ENCODE data around the gene CDKN2C.

The CDKN2C gene

DNA sequence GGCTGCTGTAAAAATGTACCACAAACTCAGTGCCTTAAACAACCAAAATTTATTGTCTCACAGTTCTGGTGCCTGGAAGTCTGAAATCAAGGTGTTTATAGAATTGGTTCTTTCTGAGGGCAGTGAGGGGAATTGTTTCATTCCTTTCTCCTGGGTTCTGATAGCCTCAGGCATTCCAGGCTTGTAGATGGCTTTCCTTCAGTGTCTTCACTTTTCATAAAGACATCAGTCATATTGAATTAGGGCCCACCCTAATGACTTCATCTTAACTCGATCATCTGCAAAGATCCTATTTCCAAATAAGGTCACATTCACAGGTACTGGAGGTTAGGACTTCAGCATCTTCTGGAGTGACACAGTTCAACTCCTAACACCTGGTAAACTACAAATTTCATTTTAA, 15.0 kb downstream of the CDKN2C start:
- TF ChIP-seq, protein P1, sequence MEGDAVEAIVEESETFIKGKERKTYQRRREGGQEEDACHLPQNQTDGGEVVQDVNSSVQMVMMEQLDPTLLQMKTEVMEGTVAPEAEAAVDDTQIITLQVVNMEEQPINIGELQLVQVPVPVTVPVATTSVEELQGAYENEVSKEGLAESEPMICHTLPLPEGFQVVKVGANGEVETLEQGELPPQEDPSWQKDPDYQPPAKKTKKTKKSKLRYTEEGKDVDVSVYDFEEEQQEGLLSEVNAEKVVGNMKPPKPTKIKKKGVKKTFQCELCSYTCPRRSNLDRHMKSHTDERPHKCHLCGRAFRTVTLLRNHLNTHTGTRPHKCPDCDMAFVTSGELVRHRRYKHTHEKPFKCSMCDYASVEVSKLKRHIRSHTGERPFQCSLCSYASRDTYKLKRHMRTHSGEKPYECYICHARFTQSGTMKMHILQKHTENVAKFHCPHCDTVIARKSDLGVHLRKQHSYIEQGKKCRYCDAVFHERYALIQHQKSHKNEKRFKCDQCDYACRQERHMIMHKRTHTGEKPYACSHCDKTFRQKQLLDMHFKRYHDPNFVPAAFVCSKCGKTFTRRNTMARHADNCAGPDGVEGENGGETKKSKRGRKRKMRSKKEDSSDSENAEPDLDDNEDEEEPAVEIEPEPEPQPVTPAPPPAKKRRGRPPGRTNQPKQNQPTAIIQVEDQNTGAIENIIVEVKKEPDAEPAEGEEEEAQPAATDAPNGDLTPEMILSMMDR (IDR thresholded peaks at IDR 0.05; ENCODE audit: extremely low read depth, insufficient read depth, missing control alignments): no peak
- no peak for DNase-seq (ENCODE audit: low spot score)
- in situ Hi-C loops (cut with MboI; ENCODE audit: low pct_unique_long_range_greater_than_20kb, low sequenced_read_pairs, unreplicated experiment): no loop called here

DNA sequence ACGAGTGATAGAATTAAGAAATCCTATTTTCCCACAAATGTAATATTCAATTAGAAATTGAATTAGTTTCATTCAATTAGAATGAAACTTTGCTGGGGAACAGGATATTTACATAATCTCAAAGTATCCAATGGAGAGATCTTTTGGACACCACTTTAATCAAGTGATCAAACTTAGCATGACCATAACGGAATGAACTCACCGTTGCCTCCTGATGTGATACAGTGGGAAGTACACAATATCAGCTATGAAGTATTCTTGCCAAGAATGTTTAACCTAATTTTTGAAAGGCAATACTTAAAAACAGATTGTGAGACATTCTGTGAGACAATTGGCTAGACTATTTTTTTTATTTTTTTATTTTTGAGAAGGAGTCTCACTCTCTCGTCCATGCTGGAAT, 16.6 kb downstream of the CDKN2C start:
- in situ Hi-C loops (cut with MboI; ENCODE audit: low pct_unique_long_range_greater_than_20kb, low sequenced_read_pairs, unreplicated experiment): no loop called here
- no peak for DNase-seq (ENCODE audit: low spot score)
- TF ChIP-seq, protein P1 (IDR thresholded peaks at IDR 0.05; ENCODE audit: extremely low read depth, insufficient read depth, missing control alignments): no peak

DNA sequence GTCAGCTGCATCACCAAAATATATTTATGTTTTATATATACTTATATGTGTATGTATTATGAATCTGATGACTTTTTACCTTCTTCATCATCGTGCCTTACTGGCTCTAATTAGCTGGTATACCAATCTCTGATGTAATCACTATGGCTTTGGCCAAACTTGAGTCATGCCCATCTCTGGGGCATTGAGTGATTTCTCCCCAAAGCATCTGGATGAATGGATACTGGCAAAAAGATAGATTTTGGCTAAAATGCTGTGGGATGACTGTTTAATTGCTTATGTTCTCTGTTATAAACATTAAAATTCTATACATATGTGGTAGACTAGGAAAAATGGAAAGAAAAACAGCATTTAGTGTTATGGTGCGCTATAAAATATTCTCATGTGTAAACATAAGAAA, 19.6 kb downstream of the CDKN2C start:
- DNase-seq (ENCODE audit: low spot score): no peak
- TF ChIP-seq, protein P1 (IDR thresholded peaks at IDR 0.05; ENCODE audit: extremely low read depth, insufficient read depth, missing control alignments): no peak
- in situ Hi-C loops (cut with MboI; ENCODE audit: low pct_unique_long_range_greater_than_20kb, low sequenced_read_pairs, unreplicated experiment): no loop called here

DNA sequence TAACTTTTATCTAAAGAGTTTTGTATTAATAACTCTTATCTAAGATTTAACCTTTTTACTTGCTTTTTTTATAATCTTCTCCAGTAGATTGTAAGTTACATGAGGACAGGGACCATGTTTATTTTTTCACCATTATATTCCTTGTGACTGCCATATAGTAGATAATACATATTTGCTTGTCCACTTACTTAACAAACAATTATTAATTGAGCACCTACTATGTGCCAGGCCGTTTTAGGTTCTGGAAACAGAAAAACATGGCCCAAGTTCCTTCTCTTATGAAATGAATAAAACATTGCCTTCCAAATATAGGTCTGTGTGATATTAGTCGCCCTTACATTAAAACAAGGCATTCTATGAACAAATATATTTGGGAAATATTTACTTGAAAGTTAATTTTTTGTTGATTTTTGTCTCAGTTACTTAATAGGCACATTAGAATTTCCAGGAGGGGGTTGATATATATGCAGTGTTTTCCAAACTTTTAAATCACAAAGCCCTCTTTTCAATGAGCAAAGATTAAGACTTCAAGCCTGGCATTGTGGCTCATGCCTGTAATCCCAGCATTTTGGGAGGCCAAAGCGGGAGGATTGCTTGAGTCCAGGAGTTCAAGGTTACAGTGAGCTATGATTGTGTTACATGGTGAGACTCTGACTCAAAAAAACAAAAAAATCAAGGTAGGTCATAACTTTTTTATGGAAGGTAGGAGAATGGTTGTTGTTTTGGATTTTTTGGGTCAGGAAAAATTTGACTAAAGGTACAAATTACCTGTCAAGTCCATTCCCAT, 22.7 kb downstream of the CDKN2C start:
- no peak for DNase-seq (ENCODE audit: low spot score)
- in situ Hi-C loops (cut with MboI; ENCODE audit: low pct_unique_long_range_greater_than_20kb, low sequenced_read_pairs, unreplicated experiment): no loop called here
- TF ChIP-seq, protein P1 (IDR thresholded peaks at IDR 0.05; ENCODE audit: extremely low read depth, insufficient read depth, missing control alignments): no peak

DNA sequence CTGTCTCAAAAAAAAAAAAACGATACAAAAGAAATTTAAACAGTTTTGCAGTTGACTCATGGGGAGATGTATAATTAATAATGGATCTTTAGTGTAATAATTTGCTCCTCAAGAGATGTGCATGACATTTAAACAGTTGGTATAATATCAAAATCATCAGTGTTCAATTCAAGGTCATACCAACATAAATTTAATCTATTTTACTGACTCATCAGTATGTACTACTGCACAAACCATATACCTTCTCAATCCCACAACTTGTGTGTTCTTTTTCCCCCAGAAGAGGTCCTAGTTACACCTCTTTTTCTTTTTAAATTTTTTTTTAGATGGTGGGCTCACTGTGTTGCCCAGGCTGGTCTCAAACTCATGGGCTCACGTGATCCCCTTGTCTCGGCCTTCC, 23.6 kb downstream of the CDKN2C start:
- TF ChIP-seq, protein P1 (IDR thresholded peaks at IDR 0.05; ENCODE audit: extremely low read depth, insufficient read depth, missing control alignments): no peak
- in situ Hi-C loops (cut with MboI; ENCODE audit: low pct_unique_long_range_greater_than_20kb, low sequenced_read_pairs, unreplicated experiment): no loop called here
- no peak for DNase-seq (ENCODE audit: low spot score)

DNA sequence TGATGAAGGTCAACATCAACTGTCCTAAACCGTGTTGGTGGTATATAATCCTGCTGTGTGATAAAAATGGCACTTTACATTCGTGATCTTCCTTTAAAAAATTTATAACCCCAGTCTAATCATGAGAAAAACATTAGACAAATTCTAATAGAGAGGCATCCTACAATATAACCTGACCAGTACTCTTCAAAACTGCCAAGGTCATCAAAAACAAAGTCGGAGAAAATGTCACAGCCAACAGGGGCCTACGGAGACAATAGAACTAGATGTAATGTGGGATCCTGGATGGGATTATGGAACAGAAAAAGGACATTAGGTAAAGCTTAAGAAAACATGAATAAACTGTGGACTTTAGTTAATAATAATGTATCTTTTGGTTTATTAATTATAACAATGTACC, 25.0 kb downstream of the CDKN2C start:
- TF ChIP-seq, protein P1 (IDR thresholded peaks at IDR 0.05; ENCODE audit: extremely low read depth, insufficient read depth, missing control alignments): no peak
- no peak for DNase-seq (ENCODE audit: low spot score)
- in situ Hi-C loops (cut with MboI; ENCODE audit: low pct_unique_long_range_greater_than_20kb, low sequenced_read_pairs, unreplicated experiment): no loop called here

Measured in GM13977 (cell line).